GM23338 (cell line): ENCODE data around the gene MAOA. TPM values are rescaled to one million over a fixed set of nuclear protein-coding genes. Genes with fewer than 3 reads are reported as not detected.

Experiments
- ATAC-seq: fragments of 200-7000 bp; cut with Tn5 transposase; 3 replicates; pipeline ENCODE4 v1.9.1; 2020
- DNase-seq: peaks from one replicate; pipeline ENCODE4 v3.0.0-alpha.2; 2015; ENCODE audit warnings: low spot score
- H2AFZ ChIP-seq: fragments of 200-600 bp; sonication (generic); 2 replicates; pipeline ENCODE4 v1.8.0; 2016; ENCODE audit warnings: antibody characterized with exemption, mild to moderate bottlenecking, moderate library complexity
- H3F3A ChIP-seq: fragments of 200-600 bp; sonication (generic); replicated peaks from 2 replicates; pipeline ENCODE4 v1.8.0; 2017; ENCODE audit warnings: antibody characterized with exemption, mixed run types, low read depth
- H3K27ac ChIP-seq: fragments of 200-600 bp; sonication (generic); 2 replicates; pipeline ENCODE4 v1.6.1; 2016; ENCODE audit warnings: low read depth
- H3K27me3 ChIP-seq: fragments of 200-600 bp; sonication (generic); 2 replicates; pipeline ENCODE4 v1.8.0; 2016; ENCODE audit warnings: mild to moderate bottlenecking, mixed run types, moderate library complexity; ENCODE audit not compliant: insufficient read depth
- H3K36me3 ChIP-seq: fragments of 200-600 bp; sonication (generic); 2 replicates; pipeline ENCODE4 v1.8.0; 2016; ENCODE audit warnings: mild to moderate bottlenecking; ENCODE audit not compliant: insufficient read depth
- H3K4me1 ChIP-seq: fragments of 200-600 bp; sonication (generic); 2 replicates; pipeline ENCODE4 v1.8.0; 2016; ENCODE audit warnings: mild to moderate bottlenecking, moderate library complexity; ENCODE audit not compliant: insufficient read depth
- H3K4me2 ChIP-seq: fragments of 200-600 bp; sonication (generic); 2 replicates; pipeline ENCODE4 v1.7.1; 2017; ENCODE audit warnings: mixed run types
- H3K4me3 ChIP-seq: fragments of 200-600 bp; sonication (generic); 2 replicates; pipeline ENCODE4 v1.6.1; 2016; ENCODE audit warnings: mixed run types
- H3K79me2 ChIP-seq: fragments of 200-600 bp; sonication (generic); replicated peaks from 2 replicates; pipeline ENCODE4 v1.8.0; 2017; ENCODE audit warnings: mild to moderate bottlenecking; ENCODE audit not compliant: insufficient read depth
- H3K9me2 ChIP-seq: fragments of 200-600 bp; sonication (generic); 2 replicates; pipeline ENCODE4 v1.8.0; 2017; ENCODE audit not compliant: insufficient read depth
- H4K20me1 ChIP-seq: fragments of 200-600 bp; sonication (generic); replicated peaks from 2 replicates; pipeline ENCODE4 v1.8.0; 2017; ENCODE audit warnings: mild to moderate bottlenecking; ENCODE audit not compliant: insufficient read depth
- H3K27ac Mint-ChIP-seq: 2 replicates; pipeline ENCODE4 v1.8.0; 2020; ENCODE audit warnings: inconsistent platforms, mild to moderate bottlenecking, moderate library complexity, mixed read lengths
- H3K27me3 Mint-ChIP-seq: 3 replicates; pipeline ENCODE4 v1.8.0; 2022; ENCODE audit warnings: low read depth, mild to moderate bottlenecking, moderate library complexity, mixed read lengths, inconsistent platforms; ENCODE audit not compliant: insufficient read depth, poor library complexity
- H3K36me3 Mint-ChIP-seq: 3 replicates; pipeline ENCODE4 v1.8.0; 2021; ENCODE audit warnings: low read depth, mild to moderate bottlenecking, inconsistent platforms, moderate library complexity, mixed read lengths
- H3K4me1 Mint-ChIP-seq: 3 replicates; pipeline ENCODE4 v1.8.0; 2020; ENCODE audit warnings: mild to moderate bottlenecking, inconsistent platforms, mixed read lengths
- H3K4me3 Mint-ChIP-seq: 3 replicates; pipeline ENCODE4 v1.8.0; 2021; ENCODE audit warnings: moderate library complexity, mild to moderate bottlenecking, inconsistent platforms, mixed read lengths
- H3K9me3 Mint-ChIP-seq: 3 replicates; pipeline ENCODE4 v1.8.0; 2020; ENCODE audit warnings: moderate library complexity, mild to moderate bottlenecking, inconsistent platforms, mixed read lengths
- CREB1 ChIP-seq: fragments of 250-450 bp; sonication (Bioruptor Pico); IDR thresholded peaks from 2 replicates; pipeline ENCODE4 v1.5.0; 2020; ENCODE audit warnings: low read depth, mild to moderate bottlenecking, moderate library complexity
- EZH2 ChIP-seq: fragments of 200-600 bp; sonication (generic); IDR thresholded peaks from one replicate; pipeline ENCODE4 v1.8.0; 2017; ENCODE audit warnings: antibody characterized with exemption, mild to moderate bottlenecking, low read depth; ENCODE audit not compliant: unreplicated experiment
- EZH2phosphoT487 ChIP-seq: fragments of 200-600 bp; sonication (generic); IDR thresholded peaks from one replicate; pipeline ENCODE4 v1.8.1; 2018; ENCODE audit warnings: antibody characterized with exemption; ENCODE audit not compliant: unreplicated experiment
- JUNB ChIP-seq: IDR thresholded peaks from one replicate; pipeline ENCODE4 v1.6.1; 2016; ENCODE audit warnings: antibody characterized with exemption; ENCODE audit not compliant: unreplicated experiment
- NANOG ChIP-seq: IDR thresholded peaks from 2 replicates; pipeline ENCODE4 v1.6.1; 2016; ENCODE audit warnings: antibody characterized with exemption, borderline replicate concordance
- POLR2AphosphoS5 ChIP-seq: IDR thresholded peaks from 2 replicates; pipeline ENCODE4 v1.6.1; 2016; ENCODE audit warnings: antibody characterized with exemption, low read depth
- STAT1 ChIP-seq: IDR thresholded peaks from one replicate; pipeline ENCODE4 v1.6.1; 2016; ENCODE audit warnings: antibody characterized with exemption; ENCODE audit not compliant: unreplicated experiment
- ZNF114 ChIP-seq: fragments of 250-450 bp; sonication (Bioruptor Pico); IDR thresholded peaks from 2 replicates; pipeline ENCODE4 v1.5.0; 2020; ENCODE audit warnings: mild to moderate bottlenecking, moderate library complexity
- ZNF331 ChIP-seq: fragments of 250-450 bp; sonication (Bioruptor Pico); IDR thresholded peaks from 2 replicates; pipeline ENCODE4 v1.5.0; 2020; ENCODE audit warnings: low read depth, mild to moderate bottlenecking, moderate library complexity
- polyA plus RNA-seq: library from polyadenylated mRNA; unstranded; fragments of >200 nt; fragmentation: Nextera tagmentation; extraction: Ambion mirVana; gene quantifications from 2 replicates; pipeline ENCODE4 v1.2.1, GENCODE V29; 2016
- total RNA-seq: library from RNA; depleted of rRNA; stranded (reverse); fragments of >200 nt; shearing (Covaris generic); gene quantifications from 2 replicates; pipeline ENCODE4 v1.2.3, GENCODE V29; 2014
- TF ChIP-seq, protein P1 (sequence below), 2 experiments: fragments of 200-600 bp in 1 of 2; sonication (generic) in 1 of 2; conservative IDR thresholded peaks; 2 replicates each; pipeline versions ENCODE4 v1.5.1 to v1.6.1; 2016 to 2017; ENCODE audit warnings: antibody characterized with exemption in 2 of 2, low read depth in 2 of 2, mild to moderate bottlenecking in 2 of 2, moderate library complexity in 1 of 2
- TF ChIP-seq, protein P2 (sequence below): fragments of 250-450 bp; sonication (Bioruptor Pico); IDR thresholded peaks from 2 replicates; pipeline ENCODE4 v1.5.0; 2020; ENCODE audit warnings: mild to moderate bottlenecking, moderate library complexity
- TF ChIP-seq, protein P3 (sequence below): IDR thresholded peaks from one replicate; pipeline ENCODE4 v1.6.1; 2018; ENCODE audit warnings: antibody characterized with exemption; ENCODE audit not compliant: unreplicated experiment
- TF ChIP-seq, protein P4 (sequence below): IDR thresholded peaks from 2 replicates; pipeline ENCODE4 v1.6.1; 2016; ENCODE audit warnings: antibody characterized with exemption

The MAOA gene
- total and polyA plus RNA-seq, 2 experiments from 2014 or later = 3.2 to 5.2 TPM

DNA sequence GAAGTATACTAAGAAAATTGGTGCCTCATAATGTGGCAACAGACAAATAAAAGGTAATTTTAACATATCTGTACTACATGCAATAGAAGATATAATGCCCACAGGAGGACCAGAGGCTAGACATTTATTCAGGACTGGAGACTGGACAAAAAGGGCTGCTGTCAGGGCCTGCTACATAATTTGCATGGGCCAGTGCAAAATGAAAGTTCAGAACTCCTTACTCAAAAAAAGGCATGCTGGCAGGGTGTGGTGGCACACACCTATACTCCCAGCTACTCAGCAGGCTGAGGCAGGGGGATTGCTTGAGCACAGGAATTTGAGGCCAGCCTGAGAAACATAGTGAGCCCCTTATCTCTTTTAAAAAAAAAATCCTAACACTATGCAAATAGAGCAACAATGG is 12.4 kb upstream of the MAOA start:
- Histone ChIP-seq H3K36me3 (no peaks in the 10 kb centered on the region), H2AFZ (no peak overlapping the region), H3F3A (no peaks in the 10 kb centered on the region), H3K27ac (no peak overlapping the region), H3K4me2 (no peak overlapping the region), H3K4me3 (no peak overlapping the region), H3K27me3 (no peaks in the 10 kb centered on the region), H3K79me2 (no peaks in the 10 kb centered on the region), H3K9me2 (no peaks in the 10 kb centered on the region), H3K4me1 (no peaks in the 10 kb centered on the region), H4K20me1 (no peaks in the 10 kb centered on the region)
- Mint-ChIP-seq H3K4me1 (peaks cover 3% of the 10 kb centered on the region; the same call in 1 of the 3 replicates), H3K27me3 (peaks cover 2% of the 10 kb centered on the region), H3K9me3 (no peaks in the 10 kb centered on the region), H3K27ac (no peak overlapping the region), H3K36me3 (no peaks in the 10 kb centered on the region), H3K4me3 (no peak overlapping the region)
- TF ChIP-seq, protein P1, sequence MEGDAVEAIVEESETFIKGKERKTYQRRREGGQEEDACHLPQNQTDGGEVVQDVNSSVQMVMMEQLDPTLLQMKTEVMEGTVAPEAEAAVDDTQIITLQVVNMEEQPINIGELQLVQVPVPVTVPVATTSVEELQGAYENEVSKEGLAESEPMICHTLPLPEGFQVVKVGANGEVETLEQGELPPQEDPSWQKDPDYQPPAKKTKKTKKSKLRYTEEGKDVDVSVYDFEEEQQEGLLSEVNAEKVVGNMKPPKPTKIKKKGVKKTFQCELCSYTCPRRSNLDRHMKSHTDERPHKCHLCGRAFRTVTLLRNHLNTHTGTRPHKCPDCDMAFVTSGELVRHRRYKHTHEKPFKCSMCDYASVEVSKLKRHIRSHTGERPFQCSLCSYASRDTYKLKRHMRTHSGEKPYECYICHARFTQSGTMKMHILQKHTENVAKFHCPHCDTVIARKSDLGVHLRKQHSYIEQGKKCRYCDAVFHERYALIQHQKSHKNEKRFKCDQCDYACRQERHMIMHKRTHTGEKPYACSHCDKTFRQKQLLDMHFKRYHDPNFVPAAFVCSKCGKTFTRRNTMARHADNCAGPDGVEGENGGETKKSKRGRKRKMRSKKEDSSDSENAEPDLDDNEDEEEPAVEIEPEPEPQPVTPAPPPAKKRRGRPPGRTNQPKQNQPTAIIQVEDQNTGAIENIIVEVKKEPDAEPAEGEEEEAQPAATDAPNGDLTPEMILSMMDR (conservative IDR thresholded peaks at IDR 0.05; ENCODE audit: low read depth in 2 of 2) = no peak
- TF ChIP-seq ZNF114 (CRISPR knock-in tag) (no peak), STAT1 (no peak), POLR2AphosphoS5 (no peak), EZH2 (no peak), JUNB (no peak), CREB1 (CRISPR knock-in tag) (no peak), NANOG (no peak), EZH2phosphoT487 (no peak), ZNF331 (CRISPR knock-in tag) (no peak)
- TF ChIP-seq, protein P2, sequence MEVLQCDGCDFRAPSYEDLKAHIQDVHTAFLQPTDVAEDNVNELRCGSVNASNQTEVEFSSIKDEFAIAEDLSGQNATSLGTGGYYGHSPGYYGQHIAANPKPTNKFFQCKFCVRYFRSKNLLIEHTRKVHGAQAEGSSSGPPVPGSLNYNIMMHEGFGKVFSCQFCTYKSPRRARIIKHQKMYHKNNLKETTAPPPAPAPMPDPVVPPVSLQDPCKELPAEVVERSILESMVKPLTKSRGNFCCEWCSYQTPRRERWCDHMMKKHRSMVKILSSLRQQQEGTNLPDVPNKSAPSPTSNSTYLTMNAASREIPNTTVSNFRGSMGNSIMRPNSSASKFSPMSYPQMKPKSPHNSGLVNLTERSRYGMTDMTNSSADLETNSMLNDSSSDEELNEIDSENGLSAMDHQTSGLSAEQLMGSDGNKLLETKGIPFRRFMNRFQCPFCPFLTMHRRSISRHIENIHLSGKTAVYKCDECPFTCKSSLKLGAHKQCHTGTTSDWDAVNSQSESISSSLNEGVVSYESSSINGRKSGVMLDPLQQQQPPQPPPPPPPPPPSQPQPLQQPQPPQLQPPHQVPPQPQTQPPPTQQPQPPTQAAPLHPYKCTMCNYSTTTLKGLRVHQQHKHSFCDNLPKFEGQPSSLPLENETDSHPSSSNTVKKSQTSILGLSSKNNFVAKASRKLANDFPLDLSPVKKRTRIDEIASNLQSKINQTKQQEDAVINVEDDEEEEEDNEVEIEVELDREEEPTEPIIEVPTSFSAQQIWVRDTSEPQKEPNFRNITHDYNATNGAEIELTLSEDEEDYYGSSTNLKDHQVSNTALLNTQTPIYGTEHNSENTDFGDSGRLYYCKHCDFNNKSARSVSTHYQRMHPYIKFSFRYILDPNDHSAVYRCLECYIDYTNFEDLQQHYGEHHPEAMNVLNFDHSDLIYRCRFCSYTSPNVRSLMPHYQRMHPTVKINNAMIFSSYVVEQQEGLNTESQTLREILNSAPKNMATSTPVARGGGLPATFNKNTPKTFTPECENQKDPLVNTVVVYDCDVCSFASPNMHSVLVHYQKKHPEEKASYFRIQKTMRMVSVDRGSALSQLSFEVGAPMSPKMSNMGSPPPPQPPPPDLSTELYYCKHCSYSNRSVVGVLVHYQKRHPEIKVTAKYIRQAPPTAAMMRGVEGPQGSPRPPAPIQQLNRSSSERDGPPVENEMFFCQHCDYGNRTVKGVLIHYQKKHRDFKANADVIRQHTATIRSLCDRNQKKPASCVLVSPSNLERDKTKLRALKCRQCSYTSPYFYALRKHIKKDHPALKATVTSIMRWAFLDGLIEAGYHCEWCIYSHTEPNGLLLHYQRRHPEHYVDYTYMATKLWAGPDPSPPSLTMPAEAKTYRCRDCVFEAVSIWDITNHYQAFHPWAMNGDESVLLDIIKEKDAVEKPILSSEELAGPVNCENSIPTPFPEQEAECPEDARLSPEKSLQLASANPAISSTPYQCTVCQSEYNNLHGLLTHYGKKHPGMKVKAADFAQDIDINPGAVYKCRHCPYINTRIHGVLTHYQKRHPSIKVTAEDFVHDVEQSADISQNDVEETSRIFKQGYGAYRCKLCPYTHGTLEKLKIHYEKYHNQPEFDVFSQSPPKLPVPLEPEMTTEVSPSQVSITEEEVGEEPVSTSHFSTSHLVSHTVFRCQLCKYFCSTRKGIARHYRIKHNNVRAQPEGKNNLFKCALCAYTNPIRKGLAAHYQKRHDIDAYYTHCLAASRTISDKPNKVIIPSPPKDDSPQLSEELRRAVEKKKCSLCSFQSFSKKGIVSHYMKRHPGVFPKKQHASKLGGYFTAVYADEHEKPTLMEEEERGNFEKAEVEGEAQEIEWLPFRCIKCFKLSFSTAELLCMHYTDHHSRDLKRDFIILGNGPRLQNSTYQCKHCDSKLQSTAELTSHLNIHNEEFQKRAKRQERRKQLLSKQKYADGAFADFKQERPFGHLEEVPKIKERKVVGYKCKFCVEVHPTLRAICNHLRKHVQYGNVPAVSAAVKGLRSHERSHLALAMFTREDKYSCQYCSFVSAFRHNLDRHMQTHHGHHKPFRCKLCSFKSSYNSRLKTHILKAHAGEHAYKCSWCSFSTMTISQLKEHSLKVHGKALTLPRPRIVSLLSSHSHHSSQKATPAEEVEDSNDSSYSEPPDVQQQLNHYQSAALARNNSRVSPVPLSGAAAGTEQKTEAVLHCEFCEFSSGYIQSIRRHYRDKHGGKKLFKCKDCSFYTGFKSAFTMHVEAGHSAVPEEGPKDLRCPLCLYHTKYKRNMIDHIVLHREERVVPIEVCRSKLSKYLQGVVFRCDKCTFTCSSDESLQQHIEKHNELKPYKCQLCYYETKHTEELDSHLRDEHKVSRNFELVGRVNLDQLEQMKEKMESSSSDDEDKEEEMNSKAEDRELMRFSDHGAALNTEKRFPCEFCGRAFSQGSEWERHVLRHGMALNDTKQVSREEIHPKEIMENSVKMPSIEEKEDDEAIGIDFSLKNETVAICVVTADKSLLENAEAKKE (CRISPR knock-in tag) = no peak
- TF ChIP-seq, protein P3, sequence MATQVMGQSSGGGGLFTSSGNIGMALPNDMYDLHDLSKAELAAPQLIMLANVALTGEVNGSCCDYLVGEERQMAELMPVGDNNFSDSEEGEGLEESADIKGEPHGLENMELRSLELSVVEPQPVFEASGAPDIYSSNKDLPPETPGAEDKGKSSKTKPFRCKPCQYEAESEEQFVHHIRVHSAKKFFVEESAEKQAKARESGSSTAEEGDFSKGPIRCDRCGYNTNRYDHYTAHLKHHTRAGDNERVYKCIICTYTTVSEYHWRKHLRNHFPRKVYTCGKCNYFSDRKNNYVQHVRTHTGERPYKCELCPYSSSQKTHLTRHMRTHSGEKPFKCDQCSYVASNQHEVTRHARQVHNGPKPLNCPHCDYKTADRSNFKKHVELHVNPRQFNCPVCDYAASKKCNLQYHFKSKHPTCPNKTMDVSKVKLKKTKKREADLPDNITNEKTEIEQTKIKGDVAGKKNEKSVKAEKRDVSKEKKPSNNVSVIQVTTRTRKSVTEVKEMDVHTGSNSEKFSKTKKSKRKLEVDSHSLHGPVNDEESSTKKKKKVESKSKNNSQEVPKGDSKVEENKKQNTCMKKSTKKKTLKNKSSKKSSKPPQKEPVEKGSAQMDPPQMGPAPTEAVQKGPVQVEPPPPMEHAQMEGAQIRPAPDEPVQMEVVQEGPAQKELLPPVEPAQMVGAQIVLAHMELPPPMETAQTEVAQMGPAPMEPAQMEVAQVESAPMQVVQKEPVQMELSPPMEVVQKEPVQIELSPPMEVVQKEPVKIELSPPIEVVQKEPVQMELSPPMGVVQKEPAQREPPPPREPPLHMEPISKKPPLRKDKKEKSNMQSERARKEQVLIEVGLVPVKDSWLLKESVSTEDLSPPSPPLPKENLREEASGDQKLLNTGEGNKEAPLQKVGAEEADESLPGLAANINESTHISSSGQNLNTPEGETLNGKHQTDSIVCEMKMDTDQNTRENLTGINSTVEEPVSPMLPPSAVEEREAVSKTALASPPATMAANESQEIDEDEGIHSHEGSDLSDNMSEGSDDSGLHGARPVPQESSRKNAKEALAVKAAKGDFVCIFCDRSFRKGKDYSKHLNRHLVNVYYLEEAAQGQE = no peak
- TF ChIP-seq, protein P4, sequence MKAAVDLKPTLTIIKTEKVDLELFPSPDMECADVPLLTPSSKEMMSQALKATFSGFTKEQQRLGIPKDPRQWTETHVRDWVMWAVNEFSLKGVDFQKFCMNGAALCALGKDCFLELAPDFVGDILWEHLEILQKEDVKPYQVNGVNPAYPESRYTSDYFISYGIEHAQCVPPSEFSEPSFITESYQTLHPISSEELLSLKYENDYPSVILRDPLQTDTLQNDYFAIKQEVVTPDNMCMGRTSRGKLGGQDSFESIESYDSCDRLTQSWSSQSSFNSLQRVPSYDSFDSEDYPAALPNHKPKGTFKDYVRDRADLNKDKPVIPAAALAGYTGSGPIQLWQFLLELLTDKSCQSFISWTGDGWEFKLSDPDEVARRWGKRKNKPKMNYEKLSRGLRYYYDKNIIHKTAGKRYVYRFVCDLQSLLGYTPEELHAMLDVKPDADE = no peak
- no peak for ATAC-seq
- DNase-seq = no peak
